Neural crest cell (in vitro differentiated cells): Measurements from ENCODE around the gene FBXL7. TPM values are rescaled to one million over a fixed set of nuclear protein-coding genes. Genes with fewer than 3 reads are reported as not detected.

Experiments used
- DNase-seq: peaks from one replicate; pipeline ENCODE4 v3.0.0; 2021; ENCODE audit warnings: low read depth, mixed read lengths, low spot score
- H3K27ac Mint-ChIP-seq: one replicate; pipeline ENCODE4 v1.8.0; 2021; ENCODE audit warnings: mild to moderate bottlenecking, mixed read lengths; ENCODE audit not compliant: unreplicated experiment
- H3K27me3 Mint-ChIP-seq: 2 replicates; pipeline ENCODE4 v1.8.0; 2021; ENCODE audit warnings: low read depth, mild to moderate bottlenecking, mixed read lengths
- H3K36me3 Mint-ChIP-seq: 2 replicates; pipeline ENCODE4 v1.8.0; 2021; ENCODE audit warnings: low read depth, mild to moderate bottlenecking, mixed read lengths
- H3K4me1 Mint-ChIP-seq: 2 replicates; pipeline ENCODE4 v1.8.0; 2021; ENCODE audit warnings: mixed read lengths
- H3K4me3 Mint-ChIP-seq: one replicate; pipeline ENCODE4 v1.8.0; 2021; ENCODE audit warnings: mild to moderate bottlenecking, mixed read lengths
- H3K9me3 Mint-ChIP-seq: 2 replicates; pipeline ENCODE4 v1.8.0; 2021; ENCODE audit warnings: mixed read lengths
- CTCF ChIP-seq: fragments of 200-600 bp; sonication (generic); conservative IDR thresholded peaks from 2 replicates; pipeline ENCODE4 v1.5.0; 2021; ENCODE audit warnings: antibody characterized with exemption, mild to moderate bottlenecking
- total RNA-seq: library from RNA; stranded (reverse); gene quantifications from 2 replicates; pipeline ENCODE4 v1.2.1, GENCODE V29; 2021

FBXL7 gene
- total RNA-seq, 1 donor from 2014 or later: 20.8 TPM

- no peak for TF ChIP-seq CTCF
- H3K36me3 Mint-ChIP-seq: peaks cover 3% of the 10 kb centered on the region
- peaks cover 8% of the 10 kb centered on the region for H3K9me3 Mint-ChIP-seq
- H3K4me1 Mint-ChIP-seq: no peaks in the 10 kb centered on the region
- no peaks in the 10 kb centered on the region for H3K27me3 Mint-ChIP-seq
- H3K27ac Mint-ChIP-seq: no peak overlapping the region
- DNase-seq: no peak
- no peak overlapping the region for H3K4me3 Mint-ChIP-seq
Observed at GRCh38 chr5:15459200-15459599, 40.8 kb upstream of the FBXL7 start.

- TF ChIP-seq CTCF: peak; percentile 58
Observed at GRCh38 chr5:15463231-15463980, 36.6 kb upstream of the FBXL7 start.

GRCh38 chr5:15472116-15472515 lies 27.9 kb upstream of the FBXL7 start:
- H3K27ac Mint-ChIP-seq: no peak overlapping the region
- no peaks in the 10 kb centered on the region for H3K27me3 Mint-ChIP-seq
- TF ChIP-seq CTCF: no peak
- H3K36me3 Mint-ChIP-seq: no peaks in the 10 kb centered on the region
- no peaks in the 10 kb centered on the region for H3K4me1 Mint-ChIP-seq
- H3K9me3 Mint-ChIP-seq: no peaks in the 10 kb centered on the region
- no peak for DNase-seq
- no peak overlapping the region for H3K4me3 Mint-ChIP-seq

More at GRCh38 chr5:15463231-15463980, 36.6 kb upstream of the FBXL7 start:
- Mint-ChIP-seq H3K36me3 (no peaks in the 10 kb centered on the region), H3K9me3 (peaks cover 3% of the 10 kb centered on the region), H3K27ac (no peak overlapping the region), H3K27me3 (no peaks in the 10 kb centered on the region), H3K4me1 (no peaks in the 10 kb centered on the region), H3K4me3 (no peak overlapping the region)
- DNase-seq: no peak

GRCh38 chr5:15474143-15474719 lies 25.7 kb upstream of the FBXL7 start:
- no peaks in the 10 kb centered on the region for H3K27me3 Mint-ChIP-seq
- TF ChIP-seq CTCF: no peak
- H3K27ac Mint-ChIP-seq: no peak overlapping the region
- no peaks in the 10 kb centered on the region for H3K36me3 Mint-ChIP-seq
- no peak for DNase-seq
- no peak overlapping the region for H3K4me3 Mint-ChIP-seq
- peaks cover 9% of the 10 kb centered on the region for H3K9me3 Mint-ChIP-seq
- H3K4me1 Mint-ChIP-seq: no peaks in the 10 kb centered on the region

GRCh38 chr5:15475367-15475766 lies 24.6 kb upstream of the FBXL7 start:
- H3K36me3 Mint-ChIP-seq: no peaks in the 10 kb centered on the region
- H3K27ac Mint-ChIP-seq: no peak overlapping the region
- no peaks in the 10 kb centered on the region for H3K27me3 Mint-ChIP-seq
- H3K4me1 Mint-ChIP-seq: no peaks in the 10 kb centered on the region
- no peak for DNase-seq
- TF ChIP-seq CTCF: no peak
- no peak overlapping the region for H3K4me3 Mint-ChIP-seq
- H3K9me3 Mint-ChIP-seq: peaks cover 9% of the 10 kb centered on the region
